SK-N-SH treated with all-trans-retinoic acid at 6 μM for 48 hours (cell line): ENCODE data around the gene CDC42BPB.

Source experiments
- ATAC-seq: fragments of 200-7000 bp; cut with Tn5 transposase; 3 replicates; pipeline ENCODE4 v1.9.1; 2020; ENCODE audit warnings: mild to moderate bottlenecking, moderate library complexity
- ARNTL ChIP-seq: fragments of 450-650 bp; formaldehyde crosslinking; IDR thresholded peaks from 2 replicates; pipeline ENCODE4 v1.5.0; 2020; ENCODE audit warnings: low read depth, mild to moderate bottlenecking, moderate library complexity, borderline replicate concordance
- BACH2 ChIP-seq: fragments of 250-450 bp; sonication (Bioruptor Pico); IDR thresholded peaks from 2 replicates; pipeline ENCODE4 v1.9.0; 2021; ENCODE audit warnings: mild to moderate bottlenecking, borderline replicate concordance
- CREB5 ChIP-seq: fragments of 250-450 bp; sonication (Bioruptor Pico); IDR thresholded peaks from 2 replicates; pipeline ENCODE4 v1.5.1; 2020; ENCODE audit warnings: low read depth, mild to moderate bottlenecking, moderate library complexity
- CSDC2 ChIP-seq: fragments of 250-450 bp; sonication (Bioruptor Pico); IDR thresholded peaks from 2 replicates; pipeline ENCODE4 v1.5.0; 2020; ENCODE audit warnings: mild to moderate bottlenecking, moderate library complexity
- CSRNP3 ChIP-seq: fragments of 250-450 bp; sonication (Bioruptor Pico); IDR thresholded peaks from 2 replicates; pipeline ENCODE4 v1.5.1; 2021; ENCODE audit warnings: mild to moderate bottlenecking, moderate library complexity
- ESRRG ChIP-seq: fragments of 250-450 bp; sonication (Bioruptor Pico); IDR thresholded peaks from 2 replicates; pipeline ENCODE4 v1.6.1; 2021; ENCODE audit warnings: mild to moderate bottlenecking
- GLIS3 ChIP-seq: fragments of 250-450 bp; sonication (Bioruptor Pico); IDR thresholded peaks from 2 replicates; pipeline ENCODE4 v1.5.0; 2020; ENCODE audit warnings: mild to moderate bottlenecking, moderate library complexity
- ISL1 ChIP-seq: fragments of 250-450 bp; sonication (Bioruptor Pico); IDR thresholded peaks from 2 replicates; pipeline ENCODE4 v2.1.2; 2022; ENCODE audit warnings: mild to moderate bottlenecking, moderate library complexity
- OSR1 ChIP-seq: fragments of 250-450 bp; sonication (Bioruptor Pico); IDR thresholded peaks from 2 replicates; pipeline ENCODE4 v1.8.0; 2022; ENCODE audit warnings: moderate library complexity, mild to moderate bottlenecking, inconsistent platforms
- PATZ1 ChIP-seq: fragments of 250-450 bp; sonication (Bioruptor Pico); IDR thresholded peaks from 2 replicates; pipeline ENCODE4 v1.8.0; 2020; ENCODE audit warnings: mild to moderate bottlenecking, moderate library complexity, borderline replicate concordance
- POU6F1 ChIP-seq: fragments of 250-450 bp; sonication (Bioruptor Pico); IDR thresholded peaks from 2 replicates; pipeline ENCODE4 v1.8.0; 2021; ENCODE audit warnings: low read depth, mild to moderate bottlenecking, moderate library complexity, borderline replicate concordance
- PPARA ChIP-seq: fragments of 250-450 bp; sonication (Bioruptor Pico); IDR thresholded peaks from 2 replicates; pipeline ENCODE4 v1.5.0; 2020; ENCODE audit warnings: mild to moderate bottlenecking, borderline replicate concordance
- RARB ChIP-seq: fragments of 250-450 bp; sonication (Bioruptor Pico); IDR thresholded peaks from 2 replicates; pipeline ENCODE4 v1.8.0; 2021; ENCODE audit warnings: mild to moderate bottlenecking, moderate library complexity
- TCF4 ChIP-seq: fragments of 250-450 bp; sonication (Bioruptor Pico); IDR thresholded peaks from 2 replicates; pipeline ENCODE4 v1.8.0; 2021; ENCODE audit warnings: mild to moderate bottlenecking, moderate library complexity, borderline replicate concordance
- ZC3H10 ChIP-seq: fragments of 250-450 bp; sonication (Bioruptor Pico); IDR thresholded peaks from 2 replicates; pipeline ENCODE4 v1.5.1; 2021; ENCODE audit warnings: mild to moderate bottlenecking, moderate library complexity
- ZFP3 ChIP-seq: fragments of 250-450 bp; sonication (Bioruptor Pico); IDR thresholded peaks from 2 replicates; pipeline ENCODE4 v1.5.0; 2020; ENCODE audit warnings: mild to moderate bottlenecking, moderate library complexity
- ZFP30 ChIP-seq: fragments of 450-650 bp; formaldehyde crosslinking; IDR thresholded peaks from 2 replicates; pipeline ENCODE4 v1.5.0; 2022; ENCODE audit warnings: mild to moderate bottlenecking, moderate library complexity
- ZNF565 ChIP-seq: fragments of 450-650 bp; formaldehyde crosslinking; conservative IDR thresholded peaks from 2 replicates; pipeline ENCODE4 v1.5.0; 2020; ENCODE audit warnings: low read depth, mild to moderate bottlenecking, moderate library complexity
- ZNF70 ChIP-seq: fragments of 450-650 bp; formaldehyde crosslinking; IDR thresholded peaks from 2 replicates; pipeline ENCODE4 v1.5.0; 2020; ENCODE audit warnings: mild to moderate bottlenecking, moderate library complexity
- ZNF8 ChIP-seq: fragments of 450-650 bp; formaldehyde crosslinking; IDR thresholded peaks from 2 replicates; pipeline ENCODE4 v1.5.0; 2020; ENCODE audit warnings: mild to moderate bottlenecking, moderate library complexity

Gene CDC42BPB

GRCh38 chr14:102939329-102939728, 118.0 kb downstream of the CDC42BPB start:
- no peak for ATAC-seq
- TF ChIP-seq ZC3H10 (CRISPR knock-in tag) (no peak), PATZ1 (CRISPR knock-in tag) (no peak), ZNF8 (CRISPR knock-in tag) (no peak), ZNF565 (no peak), ZFP30 (CRISPR knock-in tag) (no peak), ESRRG (CRISPR knock-in tag) (no peak), CSRNP3 (CRISPR knock-in tag) (no peak), CSDC2 (CRISPR knock-in tag) (no peak), OSR1 (CRISPR knock-in tag) (no peak), TCF4 (CRISPR knock-in tag) (no peak), PPARA (CRISPR knock-in tag) (no peak), CREB5 (no peak), ZNF70 (CRISPR knock-in tag) (no peak), ZFP3 (CRISPR knock-in tag) (no peak), BACH2 (no peak), POU6F1 (CRISPR knock-in tag) (no peak), ARNTL (no peak)
- TF ChIP-seq, all 23 proteins: peak for 0

GRCh38 chr14:102938191-102938590, 119.2 kb downstream of the CDC42BPB start:
- no peak for ATAC-seq
- TF ChIP-seq ISL1 (CRISPR knock-in tag) (no peak), PATZ1 (CRISPR knock-in tag) (no peak)

GRCh38 chr14:102937331-102938175, 119.8 kb downstream of the CDC42BPB start:
- no peak for ATAC-seq
- no peak for TF ChIP-seq PPARA (CRISPR knock-in tag)
- TF ChIP-seq ZFP30 (CRISPR knock-in tag): no peak
- TF ChIP-seq GLIS3: no peak
- no peak for TF ChIP-seq TCF4 (CRISPR knock-in tag)
- TF ChIP-seq ARNTL: no peak
- TF ChIP-seq CSDC2 (CRISPR knock-in tag): no peak
- no peak for TF ChIP-seq BACH2
- TF ChIP-seq OSR1 (CRISPR knock-in tag): no peak
- no peak for TF ChIP-seq ZFP3 (CRISPR knock-in tag)
- no peak for TF ChIP-seq POU6F1 (CRISPR knock-in tag)
- TF ChIP-seq CSRNP3 (CRISPR knock-in tag): no peak
- no peak for TF ChIP-seq CREB5
- TF ChIP-seq ZNF565: no peak
- TF ChIP-seq ZC3H10 (CRISPR knock-in tag): no peak
- TF ChIP-seq ESRRG (CRISPR knock-in tag): no peak
- no peak for TF ChIP-seq ZNF8 (CRISPR knock-in tag)
- TF ChIP-seq RARB: no peak
- TF ChIP-seq ZNF70 (CRISPR knock-in tag): no peak
